IPS DF 6.9 (cell line): ENCODE results near the gene GALNT2.

ENCODE experiments used
- DNase-seq: peaks from one replicate; pipeline ENCODE4 v3.0.0-alpha.2; 2013; ENCODE audit warnings: low read depth, low spot score
- H3K27ac ChIP-seq: one replicate; pipeline ENCODE4 v1.5.1; 2013; ENCODE audit warnings: low read length, control low read depth
- H3K27me3 ChIP-seq: 2 replicates; pipeline ENCODE4 v1.6.1; 2013; ENCODE audit warnings: mild to moderate bottlenecking, low read length; ENCODE audit not compliant: control insufficient read depth, insufficient read depth
- H3K36me3 ChIP-seq: 2 replicates; pipeline ENCODE4 v1.6.1; 2013; ENCODE audit warnings: low read length; ENCODE audit not compliant: control insufficient read depth, insufficient read depth
- H3K4me1 ChIP-seq: 2 replicates; pipeline ENCODE4 v1.6.1; 2013; ENCODE audit warnings: low read length; ENCODE audit not compliant: control insufficient read depth, insufficient read depth
- H3K4me3 ChIP-seq: 2 replicates; pipeline ENCODE4 v1.5.1; 2013; ENCODE audit warnings: mild to moderate bottlenecking, low read length
- H3K9me3 ChIP-seq: 2 replicates; pipeline ENCODE4 v1.6.1; 2013; ENCODE audit warnings: low read length, inconsistent platforms; ENCODE audit not compliant: control insufficient read depth, insufficient read depth
- WGBS: extraction: QIAGEN DNeasy Blood & Tissue Kit; methylation state at CpG from one replicate; pipeline ENCODE4 v1.1.7; 2013; ENCODE audit warnings: mixed read lengths, missing lambda C conversion rate; ENCODE audit not compliant: insufficient read length, insufficient coverage; 5-methylcytosine and 5-hydroxymethylcytosine counted together

GALNT2 gene

DNA sequence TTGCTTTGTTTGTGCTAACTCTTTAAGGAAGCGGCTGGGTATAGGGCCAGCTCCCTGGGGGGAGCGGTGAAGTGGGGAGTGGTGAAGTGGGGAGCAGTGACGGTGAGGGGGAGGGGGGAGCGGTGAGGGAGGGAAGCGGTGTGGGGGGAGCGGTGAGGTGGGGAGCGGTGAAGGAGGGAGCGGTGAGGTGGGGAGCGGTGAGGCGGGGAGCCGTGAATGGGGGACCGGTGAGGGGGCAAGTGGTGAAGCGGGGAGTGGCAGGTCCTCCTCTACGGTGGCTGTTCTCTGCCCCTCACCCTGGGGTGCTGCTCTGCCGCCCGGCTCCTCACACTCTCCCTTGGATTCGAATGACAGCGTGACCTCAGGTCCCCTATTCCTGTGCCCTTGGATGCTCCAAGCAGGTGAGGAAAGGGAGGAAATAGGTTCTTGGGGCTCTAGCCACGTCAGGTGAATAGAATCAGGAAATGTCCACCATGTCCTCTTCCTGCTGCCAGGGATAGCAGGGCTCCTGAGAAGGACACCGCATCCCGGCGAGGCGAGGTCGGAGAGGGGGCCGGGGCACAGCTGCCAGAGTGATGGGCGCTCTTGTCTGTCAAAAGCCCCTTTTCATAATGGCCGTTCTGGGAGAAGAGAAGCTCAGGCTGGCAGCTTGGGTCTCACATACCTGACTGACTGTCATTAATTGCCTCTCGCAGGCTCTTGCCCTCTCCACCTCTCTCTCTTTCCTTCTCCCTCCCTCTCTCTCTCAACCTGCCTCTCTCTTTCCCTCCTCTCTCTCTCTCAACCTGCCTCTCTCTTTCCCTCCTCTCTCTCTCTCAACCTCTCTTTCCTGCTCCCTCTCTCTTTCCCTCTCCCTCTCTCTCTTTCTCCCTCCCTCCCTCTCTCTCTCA lies 224.9 kb downstream of the GALNT2 start:
- WGBS, result no CpG with 5 or more reads among the region's 28 CpGs
- DNase-seq, result no peak
- Histone ChIP-seq H3K27ac (no peak overlapping the region), H3K9me3 (no peaks in the 10 kb centered on the region), H3K4me1 (0 out of 2 replicates have a peak, but pooled peaks cover 1% of the 10 kb centered on the region), H3K27me3 (no peaks in the 10 kb centered on the region), H3K36me3 (no peaks in the 10 kb centered on the region), H3K4me3 (peak overlapping the region; percentile 39; the same call in 1 of the 2 replicates)

DNA sequence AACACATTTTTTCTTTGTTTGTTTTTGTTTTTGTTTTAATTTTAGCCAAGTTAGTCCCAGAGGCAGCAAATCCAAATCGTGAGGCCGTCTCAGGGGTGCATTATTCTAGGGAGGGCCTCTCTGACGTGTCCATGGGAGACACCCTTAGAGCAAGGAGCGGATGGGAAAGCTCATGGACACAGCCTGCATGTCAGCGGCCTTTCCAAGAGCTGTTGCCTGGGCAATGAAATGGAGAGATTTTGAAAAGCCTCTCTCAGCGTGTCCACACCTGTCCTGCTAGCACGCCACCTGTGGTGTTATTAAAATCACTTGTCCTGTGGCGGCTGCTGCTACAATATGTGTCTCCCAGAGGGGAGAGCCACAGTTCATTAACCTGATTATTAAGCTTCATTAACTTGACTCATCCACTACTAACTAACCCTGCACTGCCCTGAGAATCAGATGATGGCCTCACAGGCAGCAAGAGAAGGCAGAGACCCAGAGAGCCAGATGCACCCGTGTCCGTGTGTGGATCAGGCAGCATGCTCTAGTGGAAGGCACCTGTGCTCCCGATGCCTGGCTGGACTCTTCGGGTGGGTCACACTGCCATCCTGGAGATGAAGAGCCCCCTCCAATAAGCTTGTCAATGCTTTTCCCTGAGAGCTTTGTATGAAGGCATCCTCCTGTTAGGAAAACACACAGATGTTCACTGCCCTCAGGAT lies 225.8 kb downstream of the GALNT2 start:
- H3K27me3 ChIP-seq, result no peaks in the 10 kb centered on the region
- no peak overlapping the region for H3K4me3 ChIP-seq
- H3K4me1 ChIP-seq, result 0 out of 2 replicates have a peak, but pooled peaks cover 1% of the 10 kb centered on the region
- WGBS, result no CpG with 5 or more reads among the region's 12 CpGs
- H3K9me3 ChIP-seq, result no peaks in the 10 kb centered on the region
- no peak overlapping the region for H3K27ac ChIP-seq
- no peak for DNase-seq
- no peaks in the 10 kb centered on the region for H3K36me3 ChIP-seq

DNA sequence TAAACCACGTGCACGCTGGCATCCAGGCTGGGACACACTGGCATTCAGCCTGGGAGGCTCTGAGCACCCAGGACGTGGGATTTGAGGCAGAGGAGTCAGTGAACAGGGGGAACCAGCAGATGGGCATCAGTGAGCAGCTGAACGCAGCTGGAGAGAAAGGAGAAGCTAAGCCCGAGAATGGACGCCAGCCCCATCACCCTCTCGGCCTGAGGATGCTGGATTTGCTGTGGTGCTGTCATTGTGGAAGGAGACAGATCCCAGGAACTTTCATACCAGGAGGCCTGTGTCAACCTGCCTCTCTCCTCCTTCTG lies 226.3 kb downstream of the GALNT2 start:
- Histone ChIP-seq H3K27me3 (no peaks in the 10 kb centered on the region), H3K4me3 (no peak overlapping the region), H3K36me3 (no peaks in the 10 kb centered on the region), H3K9me3 (no peaks in the 10 kb centered on the region), H3K27ac (no peak overlapping the region), H3K4me1 (0 out of 2 replicates have a peak, but pooled peaks cover 1% of the 10 kb centered on the region)
- WGBS, result no CpG with 5 or more reads among the region's 7 CpGs
- no peak for DNase-seq

DNA sequence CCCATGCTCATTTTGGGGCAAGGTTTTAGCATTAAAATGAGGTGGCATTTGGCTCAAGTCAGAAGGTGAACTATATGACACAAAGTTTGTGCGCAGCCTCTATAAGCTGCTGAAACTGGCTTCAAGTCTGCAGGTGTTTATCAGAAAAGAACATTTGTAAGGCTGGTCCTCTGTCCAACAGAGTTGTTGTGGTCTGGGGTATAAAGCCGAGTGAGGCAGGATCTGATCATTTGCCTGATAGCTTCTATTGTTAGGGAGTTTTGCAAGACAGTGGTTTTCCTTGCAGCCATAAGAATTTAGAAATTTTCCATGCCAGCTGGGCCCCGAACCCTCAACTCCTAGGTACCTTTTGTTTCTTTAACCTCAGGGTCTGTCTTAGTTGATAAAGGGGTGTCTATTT lies 228.3 kb downstream of the GALNT2 start:
- DNase-seq, result no peak
- Histone ChIP-seq H3K36me3 (no peaks in the 10 kb centered on the region), H3K27ac (no peak overlapping the region), H3K9me3 (no peaks in the 10 kb centered on the region), H3K4me3 (no peak overlapping the region), H3K4me1 (0 out of 2 replicates have a peak, but pooled peaks cover 1% of the 10 kb centered on the region), H3K27me3 (no peaks in the 10 kb centered on the region)
- WGBS, result no CpG with 5 or more reads among the region's 3 CpGs

DNA sequence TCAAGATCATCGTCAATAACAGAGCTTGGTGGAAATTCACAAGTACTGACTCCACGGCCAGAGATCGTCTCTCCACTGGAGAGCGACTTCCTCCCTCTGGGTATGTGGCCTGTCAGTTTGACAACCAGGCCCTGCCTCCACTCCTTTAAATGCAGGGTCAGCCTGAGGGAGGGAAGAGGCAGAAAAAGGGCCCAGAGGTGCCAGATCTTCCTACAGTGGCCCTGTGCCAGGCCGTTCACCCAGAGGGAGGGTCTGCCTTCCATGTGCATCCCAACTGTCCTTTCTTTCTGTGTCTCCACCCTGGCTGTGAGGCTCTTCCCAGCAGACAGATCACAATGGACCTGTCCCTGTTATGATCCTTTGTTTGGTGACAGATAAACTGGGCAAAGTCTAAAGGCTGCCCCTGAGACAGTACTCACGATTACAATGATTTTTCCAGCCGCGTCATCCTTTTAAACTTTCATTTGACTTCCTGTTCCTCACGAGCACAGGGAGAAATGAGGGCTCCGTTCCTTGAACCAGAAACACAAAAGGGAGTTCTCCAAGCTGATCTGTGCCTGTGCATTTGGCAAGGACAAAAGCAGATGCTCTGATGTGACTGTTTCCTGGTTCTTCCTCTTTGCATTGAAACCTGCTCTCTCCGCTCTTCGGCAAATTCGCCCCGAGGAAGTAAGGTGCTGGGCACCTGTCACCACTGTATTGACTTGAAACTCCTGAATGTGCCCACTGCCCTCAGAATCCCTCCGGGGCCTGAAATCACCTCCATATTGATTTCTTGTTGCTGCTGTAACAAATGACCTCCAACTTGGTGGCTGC lies 232.4 kb downstream of the GALNT2 start:
- Histone ChIP-seq H3K4me1 (0 out of 2 replicates have a peak, but pooled peaks cover 1% of the 10 kb centered on the region), H3K4me3 (no peak overlapping the region), H3K27me3 (no peaks in the 10 kb centered on the region), H3K36me3 (no peaks in the 10 kb centered on the region), H3K9me3 (no peaks in the 10 kb centered on the region), H3K27ac (no peak overlapping the region)
- DNase-seq, result no peak
- no CpG with 5 or more reads among the region's 15 CpGs for WGBS

DNA sequence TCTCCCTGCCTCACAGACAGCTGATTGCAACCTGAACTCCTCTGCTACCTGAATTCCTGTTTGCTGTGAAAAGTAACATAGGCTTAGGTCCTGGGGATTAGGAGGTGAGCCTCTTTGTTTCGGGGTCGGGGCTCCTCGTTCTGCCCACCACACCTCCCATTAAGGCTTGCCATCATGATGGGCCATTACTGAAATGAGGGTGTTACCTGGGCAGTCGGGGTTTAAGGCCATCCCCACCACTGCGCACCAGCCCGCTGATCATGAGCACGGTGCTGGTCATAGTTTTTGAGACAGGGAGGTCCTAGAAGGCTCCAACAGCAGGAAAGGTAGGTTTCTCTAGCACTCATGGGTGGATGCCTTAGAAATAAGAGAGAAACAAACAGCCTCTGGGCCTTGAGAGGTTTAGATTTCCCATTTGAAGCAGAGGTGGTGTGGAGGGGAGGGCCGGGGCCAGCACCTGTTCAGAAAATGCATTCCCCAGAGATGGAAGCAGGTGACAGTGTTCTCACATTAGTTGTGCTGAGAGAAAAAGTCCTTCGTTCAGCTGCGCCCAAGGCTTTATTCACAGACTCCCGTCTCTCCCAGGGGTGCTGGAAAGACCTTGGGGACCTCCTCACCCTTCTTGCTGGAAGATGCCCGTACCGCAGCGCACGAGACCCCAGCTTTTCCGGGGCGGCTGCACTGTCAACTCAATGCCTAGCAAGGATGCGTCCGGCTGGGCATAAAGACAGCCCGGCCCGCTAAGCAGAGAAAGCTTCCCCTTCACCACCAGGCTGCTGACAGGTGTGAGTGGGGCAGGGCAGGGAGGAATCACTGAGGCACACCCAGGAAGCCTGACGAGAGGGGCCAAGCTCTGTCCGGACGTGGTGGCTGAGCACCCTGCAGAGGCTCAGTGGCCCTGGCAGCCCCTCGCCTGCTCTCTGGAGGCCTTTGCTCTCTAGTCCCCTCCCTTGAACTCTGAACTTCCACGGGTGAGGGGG lies 233.6 kb downstream of the GALNT2 start:
- Histone ChIP-seq H3K27ac (no peak overlapping the region), H3K9me3 (no peaks in the 10 kb centered on the region), H3K4me3 (no peak overlapping the region), H3K27me3 (no peaks in the 10 kb centered on the region), H3K4me1 (no peaks in the 10 kb centered on the region), H3K36me3 (no peaks in the 10 kb centered on the region)
- WGBS, result no CpG with 5 or more reads among the region's 26 CpGs
- DNase-seq, result no peak

DNA sequence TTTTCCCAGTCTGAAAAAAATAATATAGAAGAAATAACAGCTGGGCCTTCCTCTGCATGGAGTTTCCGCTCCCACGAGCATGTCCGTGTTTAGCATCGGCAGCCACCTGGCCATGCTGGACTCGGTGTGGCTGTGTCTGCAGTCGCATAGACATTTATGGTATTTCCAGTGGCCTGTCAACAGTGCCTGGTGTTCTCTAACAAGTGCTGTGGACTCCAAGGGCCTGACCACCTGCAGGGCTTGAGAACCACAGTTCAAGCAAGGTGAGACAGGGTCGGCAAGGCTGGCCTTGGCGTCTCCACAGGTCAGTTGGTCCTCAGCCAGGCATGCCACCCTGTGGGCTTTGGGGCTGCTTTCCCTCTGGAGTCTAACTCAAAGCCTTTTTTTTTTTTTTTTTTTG lies 234.3 kb downstream of the GALNT2 start:
- H3K27me3 ChIP-seq, result no peaks in the 10 kb centered on the region
- H3K36me3 ChIP-seq, result no peaks in the 10 kb centered on the region
- no peak overlapping the region for H3K27ac ChIP-seq
- WGBS, result no CpG with 5 or more reads among the region's 8 CpGs
- H3K4me1 ChIP-seq, result no peaks in the 10 kb centered on the region
- no peak overlapping the region for H3K4me3 ChIP-seq
- DNase-seq, result no peak
- no peaks in the 10 kb centered on the region for H3K9me3 ChIP-seq

DNA sequence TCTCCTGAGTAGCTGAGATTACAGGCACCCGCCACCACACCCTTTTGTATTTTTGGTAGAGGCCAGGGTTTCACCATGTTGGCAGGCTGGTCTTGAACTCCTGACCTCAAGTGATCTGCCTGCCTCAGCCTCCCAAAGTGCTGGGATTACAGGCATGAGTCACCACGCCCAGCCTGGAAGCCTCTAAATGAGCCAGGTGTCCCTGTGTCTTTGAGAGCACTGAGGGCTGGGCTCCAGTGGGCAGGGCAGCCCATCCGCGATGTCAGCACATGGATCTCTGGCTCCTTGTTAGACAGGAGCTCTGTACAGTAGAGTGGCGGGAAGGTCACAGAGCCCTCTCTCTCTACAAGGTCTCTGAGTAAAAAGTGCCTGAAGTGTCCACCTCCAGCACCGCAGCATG lies 234.8 kb downstream of the GALNT2 start:
- no peak overlapping the region for H3K27ac ChIP-seq
- H3K4me3 ChIP-seq, result no peak overlapping the region
- no CpG with 5 or more reads among the region's 6 CpGs for WGBS
- H3K27me3 ChIP-seq, result no peaks in the 10 kb centered on the region
- no peaks in the 10 kb centered on the region for H3K4me1 ChIP-seq
- no peaks in the 10 kb centered on the region for H3K9me3 ChIP-seq
- no peak for DNase-seq
- H3K36me3 ChIP-seq, result no peaks in the 10 kb centered on the region

DNA sequence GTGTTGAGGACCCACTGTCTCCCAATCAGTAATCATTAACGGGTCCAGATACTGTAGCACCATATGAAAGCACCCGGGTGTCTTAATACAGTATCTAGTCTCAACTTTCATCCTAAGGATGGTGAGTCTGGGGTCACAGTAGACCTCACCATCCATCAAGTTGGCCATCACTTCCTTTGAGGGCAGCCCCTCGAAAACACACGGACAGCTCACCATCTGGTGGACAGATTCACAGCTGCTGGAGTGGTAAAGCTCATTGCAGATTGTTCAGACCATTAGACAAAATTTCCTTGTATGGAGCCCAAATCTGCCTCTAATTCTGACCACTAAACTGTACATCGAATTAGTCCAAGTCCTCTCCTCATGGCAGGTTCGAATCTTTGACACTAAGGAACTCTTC lies 236.0 kb downstream of the GALNT2 start:
- H3K4me3 ChIP-seq, result no peak overlapping the region
- H3K9me3 ChIP-seq, result no peaks in the 10 kb centered on the region
- WGBS, result no CpG with 5 or more reads among the region's 6 CpGs
- no peaks in the 10 kb centered on the region for H3K36me3 ChIP-seq
- no peak for DNase-seq
- no peaks in the 10 kb centered on the region for H3K4me1 ChIP-seq
- no peaks in the 10 kb centered on the region for H3K27me3 ChIP-seq
- no peak overlapping the region for H3K27ac ChIP-seq
